ENCODE measurements around the gene RFTN1.

DNA sequence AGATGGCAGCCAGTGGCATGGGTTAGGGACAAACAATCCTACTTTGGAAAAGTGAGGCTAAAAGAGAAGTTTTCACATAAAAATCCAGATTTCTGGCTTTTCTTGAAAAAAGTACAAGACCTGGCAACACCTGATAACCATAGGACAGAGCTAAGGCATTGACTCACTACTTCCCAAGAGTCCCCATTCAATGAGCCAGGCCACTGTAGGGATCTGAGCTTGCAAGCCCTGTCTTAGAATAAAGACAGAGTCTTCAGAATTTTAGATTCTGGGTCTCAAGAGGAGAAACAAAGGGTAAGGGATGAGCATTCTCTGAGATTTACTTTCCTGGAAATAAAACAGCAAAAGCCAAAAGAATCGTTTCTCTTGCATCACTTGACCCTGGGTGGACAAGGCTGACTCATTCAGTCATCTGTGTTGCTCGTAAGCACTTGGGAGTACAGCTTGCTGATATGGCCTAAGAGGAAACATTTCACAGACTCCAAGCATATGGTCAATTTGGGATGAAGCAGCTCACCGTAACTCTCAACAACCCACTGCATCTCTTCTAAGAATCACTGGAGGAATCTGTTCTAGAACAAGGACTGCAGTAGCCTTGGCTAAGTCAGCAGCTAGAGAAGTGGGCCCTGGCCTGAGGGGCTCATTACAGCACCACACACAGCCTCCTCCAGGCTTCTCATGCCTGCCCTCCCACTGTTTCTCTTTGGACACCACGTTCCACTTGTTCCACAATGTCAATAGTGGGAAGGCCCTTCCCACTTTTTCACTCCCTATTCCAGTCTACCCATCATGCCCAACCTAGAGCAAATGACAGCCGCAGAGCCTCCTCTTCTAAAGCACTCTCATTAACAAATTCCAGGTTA is 86.2 kb downstream of the RFTN1 start:
- no peak for TF ChIP-seq CTCF (IDR thresholded peaks at IDR 0.05; ENCODE audit: extremely low read depth in 1 of 2, insufficient read depth in 1 of 2, low read depth in 1 of 2, low read length in 2 of 2)
- no peak for TF ChIP-seq POLR2A (IDR thresholded peaks at IDR 0.05; ENCODE audit: low read depth, low read length)
- TF ChIP-seq POLR2AphosphoS5 (IDR thresholded peaks at IDR 0.05; ENCODE audit: insufficient read depth, low read depth, low read length): no peak
- TF ChIP-seq MYC (IDR thresholded peaks at IDR 0.05; ENCODE audit: low read depth, low read length): no peak
- TF ChIP-seq EZH2 (IDR thresholded peaks at IDR 0.05; ENCODE audit: borderline replicate concordance, low read depth, low read length, severe bottlenecking): no peak
- no peak for TF ChIP-seq MAX (IDR thresholded peaks at IDR 0.05; ENCODE audit: insufficient read depth, insufficient read length)
- TF ChIP-seq JUN (IDR thresholded peaks at IDR 0.05; ENCODE audit: borderline replicate concordance, insufficient read depth, insufficient read length, low read depth): no peak
